ENCODE data around the gene ISM2. TPM values are rescaled to one million over a fixed set of nuclear protein-coding genes. Genes with fewer than 3 reads are reported as not detected.

The ISM2 gene
- total and polyA plus RNA-seq, 9 of the 15 experiments (the other 6 are each of a cell fraction or from before 2014, with no cell fraction given), result 0.08 to 0.11 TPM; not detected in 7

- H4K20me1 ChIP-seq (replicated peaks; ENCODE audit: control insufficient read depth, insufficient read depth, low read length), result no peaks in the 10 kb centered on the region
- peaks cover 4 to 10% of the 10 kb centered on the region in 2 experiments; a peak in 4 of 5 replicates for H3K27me3 ChIP-seq (ENCODE audit: control insufficient read depth in 2 of 2, insufficient read depth in 2 of 2, low read length in 2 of 2)
- no peaks in the 10 kb centered on the region for H3K9me1 ChIP-seq (ENCODE audit: control insufficient read depth, insufficient read depth, low read length)
- no peak overlapping the region for H3K9ac ChIP-seq (ENCODE audit: insufficient read depth in 1 of 2, low read depth in 2 of 2, low read length in 2 of 2)
- CTCF ChIA-PET (ENCODE audit: low intra/inter-chr PET ratio), result no interaction called here
- H3K27ac ChIP-seq (ENCODE audit: extremely low read depth, low read depth, low read length), result no peak overlapping the region
- no peak overlapping the region for H3K4me2 ChIP-seq (ENCODE audit: insufficient read depth, low read length)
- POLR2A ChIA-PET, result interaction anchor here (2.2 kb wide), 1 partner anchor 11 kb away, joined by 7 read pairs; the partner anchor contains the start of genes AHSA1 and VIPAS39
- ATAC-seq, result peak; percentile 75
- intact Hi-C loops (cut with micrococcal nuclease) (no loop called here), in situ Hi-C loops (cut with MboI) (no loop called here)
- no peak for FAIRE-seq
- TSS peak; percentile 56 for BruUV-seq (replicated peaks)
- no peaks in the 10 kb centered on the region for H3K4me1 ChIP-seq (replicated peaks in 1 of 2; ENCODE audit: control insufficient read depth in 2 of 2, insufficient read depth in 2 of 2, low read length in 2 of 2)
- H2AFZ ChIP-seq (ENCODE audit: low read depth, low read length), result no peak overlapping the region
- H3K9me3 ChIP-seq (replicated peaks; ENCODE audit: control insufficient read depth, insufficient read depth, low read depth, low read length), result no peaks in the 10 kb centered on the region
- H3K36me3 ChIP-seq (ENCODE audit: control insufficient read depth, insufficient read depth, low read length), result peaks cover 48% of the 10 kb centered on the region; the same call in 2 of the 3 replicates
- H3K4me3 ChIP-seq, result no peak overlapping the region
- TF ChIP-seq THAP7 (CRISPR knock-in tag; IDR thresholded peaks at IDR 0.05), result no peak
- TF ChIP-seq, protein P1, sequence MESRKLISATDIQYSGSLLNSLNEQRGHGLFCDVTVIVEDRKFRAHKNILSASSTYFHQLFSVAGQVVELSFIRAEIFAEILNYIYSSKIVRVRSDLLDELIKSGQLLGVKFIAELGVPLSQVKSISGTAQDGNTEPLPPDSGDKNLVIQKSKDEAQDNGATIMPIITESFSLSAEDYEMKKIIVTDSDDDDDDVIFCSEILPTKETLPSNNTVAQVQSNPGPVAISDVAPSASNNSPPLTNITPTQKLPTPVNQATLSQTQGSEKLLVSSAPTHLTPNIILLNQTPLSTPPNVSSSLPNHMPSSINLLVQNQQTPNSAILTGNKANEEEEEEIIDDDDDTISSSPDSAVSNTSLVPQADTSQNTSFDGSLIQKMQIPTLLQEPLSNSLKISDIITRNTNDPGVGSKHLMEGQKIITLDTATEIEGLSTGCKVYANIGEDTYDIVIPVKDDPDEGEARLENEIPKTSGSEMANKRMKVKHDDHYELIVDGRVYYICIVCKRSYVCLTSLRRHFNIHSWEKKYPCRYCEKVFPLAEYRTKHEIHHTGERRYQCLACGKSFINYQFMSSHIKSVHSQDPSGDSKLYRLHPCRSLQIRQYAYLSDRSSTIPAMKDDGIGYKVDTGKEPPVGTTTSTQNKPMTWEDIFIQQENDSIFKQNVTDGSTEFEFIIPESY (CRISPR knock-in tag; IDR thresholded peaks at IDR 0.05), result peak; percentile 69
- no peaks in the 10 kb centered on the region for H3K79me2 ChIP-seq (ENCODE audit: control insufficient read depth, insufficient read depth, low read length)
- 98% methylated on average over 9 of the region's 14 CpGs for WGBS (ENCODE audit: insufficient coverage, low coverage, missing lambda C conversion rate)
- no peak for DNase-seq (ENCODE audit: extremely low read depth in 1 of 4, low spot score in 3 of 4)
Observed at GRCh38 chr14:77469067-77469505, 29.5 kb downstream of the ISM2 start.
